Vagina (tissue), 2 donors: ENCODE data around the gene ZCWPW1.

Experiments used
- CTCF ChIP-seq, 3 experiments: fragments of 450-650 bp in 2 of 3; fragments of 200-600 bp in 1 of 3; sonication (generic) in 1 of 3; IDR thresholded peaks; one replicate each; pipeline ENCODE4 v1.5.1; 2017 to 2019; ENCODE audit warnings: antibody characterized with exemption in 3 of 3, mild to moderate bottlenecking in 2 of 3, moderate library complexity in 2 of 3
- POLR2A ChIP-seq, 2 donors: fragments of 450-650 bp; IDR thresholded peaks; one replicate each; pipeline ENCODE4 v1.6.1; 2017; ENCODE audit warnings: antibody characterized with exemption in 2 of 2, mild to moderate bottlenecking in 2 of 2, moderate library complexity in 2 of 2

- no peak for TF ChIP-seq CTCF (IDR thresholded peaks at IDR 0.05)
- TF ChIP-seq POLR2A (IDR thresholded peaks at IDR 0.05): no peak
Observed at GRCh38 chr7:100431286-100431735, 2.8 kb upstream of the ZCWPW1 start.
